Measurements from ENCODE around the gene PRDM1.
A peak's percentile ranks its signal among the peaks of the same experiment; 100 is the strongest.

The PRDM1 gene

GRCh38 chr6:106084106-106084988 lies 1.8 kb upstream of the PRDM1 start:
- H3K27me3 ChIP-seq (ENCODE audit: control insufficient read depth, insufficient read depth, low read length), result peaks cover 13% of the 10 kb centered on the region; the same call in 1 of the 2 replicates
- H3K9ac ChIP-seq (ENCODE audit: low read length), result no peak overlapping the region
- H3K36me3 ChIP-seq (ENCODE audit: control insufficient read depth, insufficient read depth, low read length), result no peaks in the 10 kb centered on the region
- H3K27ac ChIP-seq (ENCODE audit: low read depth, low read length), result no peak overlapping the region; the same call in 1 of the 2 replicates
- H3K9me3 ChIP-seq (ENCODE audit: control insufficient read depth, insufficient read depth, low read depth, low read length), result no peaks in the 10 kb centered on the region
- no peak overlapping the region for H3K4me3 ChIP-seq (ENCODE audit: low read depth, low read length)
- peaks cover 39% of the 10 kb centered on the region for H3K4me1 ChIP-seq (ENCODE audit: control insufficient read depth, insufficient read depth, low read length)

- no peak overlapping the region for H3K9ac ChIP-seq (ENCODE audit: low read length)
- H3K27me3 ChIP-seq (ENCODE audit: control insufficient read depth, insufficient read depth, low read length), result peaks cover 13% of the 10 kb centered on the region; the same call in 1 of the 2 replicates
Observed at GRCh38 chr6:106084989-106085691, 996 bp upstream of the PRDM1 start.

GRCh38 chr6:106085692-106085983 lies 498 bp upstream of the PRDM1 start:
- peaks cover 13% of the 10 kb centered on the region; the same call in 1 of the 2 replicates for H3K27me3 ChIP-seq (ENCODE audit: control insufficient read depth, insufficient read depth, low read length)
- H3K9me3 ChIP-seq (ENCODE audit: control insufficient read depth, insufficient read depth, low read depth, low read length), result no peaks in the 10 kb centered on the region
- H3K4me3 ChIP-seq (ENCODE audit: low read depth, low read length), result peak overlapping the region; percentile 71
- H3K9ac ChIP-seq (ENCODE audit: low read length), result peak overlapping the region; percentile 44
- no peak overlapping the region; the same call in 1 of the 2 replicates for H3K27ac ChIP-seq (ENCODE audit: low read depth, low read length)
- no peaks in the 10 kb centered on the region for H3K36me3 ChIP-seq (ENCODE audit: control insufficient read depth, insufficient read depth, low read length)
- H3K4me1 ChIP-seq (ENCODE audit: control insufficient read depth, insufficient read depth, low read length), result peaks cover 33% of the 10 kb centered on the region

More at GRCh38 chr6:106084989-106085691, 996 bp upstream of the PRDM1 start:
- H3K4me1 ChIP-seq (ENCODE audit: control insufficient read depth, insufficient read depth, low read length), result peaks cover 36% of the 10 kb centered on the region
- H3K9me3 ChIP-seq (ENCODE audit: control insufficient read depth, insufficient read depth, low read depth, low read length), result no peaks in the 10 kb centered on the region
- peak overlapping the region; percentile 71 for H3K4me3 ChIP-seq (ENCODE audit: low read depth, low read length)
- no peak overlapping the region; the same call in 1 of the 2 replicates for H3K27ac ChIP-seq (ENCODE audit: low read depth, low read length)
- no peaks in the 10 kb centered on the region for H3K36me3 ChIP-seq (ENCODE audit: control insufficient read depth, insufficient read depth, low read length)

- H3K36me3 ChIP-seq (ENCODE audit: control insufficient read depth, insufficient read depth, low read length), result no peaks in the 10 kb centered on the region
- peaks cover 31% of the 10 kb centered on the region for H3K4me1 ChIP-seq (ENCODE audit: control insufficient read depth, insufficient read depth, low read length)
- H3K9ac ChIP-seq (ENCODE audit: low read length), result no peak overlapping the region
- H3K27ac ChIP-seq (ENCODE audit: low read depth, low read length), result no peak overlapping the region
- peaks cover 13% of the 10 kb centered on the region; the same call in 1 of the 2 replicates for H3K27me3 ChIP-seq (ENCODE audit: control insufficient read depth, insufficient read depth, low read length)
- no peaks in the 10 kb centered on the region for H3K9me3 ChIP-seq (ENCODE audit: control insufficient read depth, insufficient read depth, low read depth, low read length)
- H3K4me3 ChIP-seq (ENCODE audit: low read depth, low read length), result peak overlapping the region; percentile 71
Observed at GRCh38 chr6:106086814-106087175, 659 bp downstream of the PRDM1 start.

- Histone ChIP-seq H3K27ac (ENCODE audit: low read depth, low read length) (no peak overlapping the region), H3K4me1 (ENCODE audit: control insufficient read depth, insufficient read depth, low read length) (peaks cover 31% of the 10 kb centered on the region), H3K27me3 (ENCODE audit: control insufficient read depth, insufficient read depth, low read length) (peaks cover 13% of the 10 kb centered on the region; the same call in 1 of the 2 replicates), H3K36me3 (ENCODE audit: control insufficient read depth, insufficient read depth, low read length) (no peaks in the 10 kb centered on the region), H3K9me3 (ENCODE audit: control insufficient read depth, insufficient read depth, low read depth, low read length) (no peaks in the 10 kb centered on the region), H3K9ac (ENCODE audit: low read length) (no peak overlapping the region), H3K4me3 (ENCODE audit: low read depth, low read length) (peak overlapping the region; percentile 71)
Observed at GRCh38 chr6:106087548-106088325, 1.6 kb downstream of the PRDM1 start.

GRCh38 chr6:106090001-106090400 lies 3.9 kb downstream of the PRDM1 start:
- Histone ChIP-seq H3K9ac (ENCODE audit: low read length) (no peak overlapping the region), H3K27ac (ENCODE audit: low read depth, low read length) (no peak overlapping the region), H3K36me3 (ENCODE audit: control insufficient read depth, insufficient read depth, low read length) (no peaks in the 10 kb centered on the region), H3K9me3 (ENCODE audit: control insufficient read depth, insufficient read depth, low read depth, low read length) (no peaks in the 10 kb centered on the region), H3K4me1 (ENCODE audit: control insufficient read depth, insufficient read depth, low read length) (peaks cover 22% of the 10 kb centered on the region), H3K4me3 (ENCODE audit: low read depth, low read length) (no peak overlapping the region), H3K27me3 (ENCODE audit: control insufficient read depth, insufficient read depth, low read length) (peaks cover 13% of the 10 kb centered on the region; the same call in 1 of the 2 replicates)

- H3K4me1 ChIP-seq (ENCODE audit: control insufficient read depth, insufficient read depth, low read length), result peaks cover 14% of the 10 kb centered on the region
- H3K27me3 ChIP-seq (ENCODE audit: control insufficient read depth, insufficient read depth, low read length), result peaks cover 2% of the 10 kb centered on the region; the same call in 1 of the 2 replicates
- no peak overlapping the region for H3K4me3 ChIP-seq (ENCODE audit: low read depth, low read length)
- no peak overlapping the region for H3K27ac ChIP-seq (ENCODE audit: low read depth, low read length)
- H3K9me3 ChIP-seq (ENCODE audit: control insufficient read depth, insufficient read depth, low read depth, low read length), result no peaks in the 10 kb centered on the region
- no peaks in the 10 kb centered on the region for H3K36me3 ChIP-seq (ENCODE audit: control insufficient read depth, insufficient read depth, low read length)
- no peak overlapping the region for H3K9ac ChIP-seq (ENCODE audit: low read length)
Observed at GRCh38 chr6:106092279-106092678, 6.1 kb downstream of the PRDM1 start.

GRCh38 chr6:106094261-106094963 lies 8.3 kb downstream of the PRDM1 start:
- H3K36me3 ChIP-seq (ENCODE audit: control insufficient read depth, insufficient read depth, low read length), result no peaks in the 10 kb centered on the region
- no peak overlapping the region for H3K27ac ChIP-seq (ENCODE audit: low read depth, low read length)
- peaks cover 6% of the 10 kb centered on the region; the same call in 1 of the 2 replicates for H3K27me3 ChIP-seq (ENCODE audit: control insufficient read depth, insufficient read depth, low read length)
- H3K9me3 ChIP-seq (ENCODE audit: control insufficient read depth, insufficient read depth, low read depth, low read length), result no peaks in the 10 kb centered on the region
- H3K4me3 ChIP-seq (ENCODE audit: low read depth, low read length), result no peak overlapping the region
- H3K4me1 ChIP-seq (ENCODE audit: control insufficient read depth, insufficient read depth, low read length), result peaks cover 24% of the 10 kb centered on the region
- H3K9ac ChIP-seq (ENCODE audit: low read length), result no peak overlapping the region

GRCh38 chr6:106094964-106095335 lies 8.8 kb downstream of the PRDM1 start:
- no peak overlapping the region for H3K27ac ChIP-seq (ENCODE audit: low read depth, low read length)
- no peak overlapping the region for H3K9ac ChIP-seq (ENCODE audit: low read length)
- H3K9me3 ChIP-seq (ENCODE audit: control insufficient read depth, insufficient read depth, low read depth, low read length), result no peaks in the 10 kb centered on the region
- H3K27me3 ChIP-seq (ENCODE audit: control insufficient read depth, insufficient read depth, low read length), result peaks cover 6% of the 10 kb centered on the region; the same call in 1 of the 2 replicates
- H3K4me1 ChIP-seq (ENCODE audit: control insufficient read depth, insufficient read depth, low read length), result peaks cover 28% of the 10 kb centered on the region
- no peaks in the 10 kb centered on the region for H3K36me3 ChIP-seq (ENCODE audit: control insufficient read depth, insufficient read depth, low read length)
- no peak overlapping the region for H3K4me3 ChIP-seq (ENCODE audit: low read depth, low read length)

Data from HUES6 (cell line).